HCT116 (cell line): ENCODE measurements around the gene BRD9. TPM values are rescaled to one million over a fixed set of nuclear protein-coding genes. Genes with fewer than 3 reads are reported as not detected.

Experiments
- ATAC-seq: fragments of 200-7000 bp; cut with Tn5 transposase; 2 replicates; pipeline ENCODE4 v1.9.1; 2020; ENCODE audit warnings: mild to moderate bottlenecking, moderate library complexity
- BruUV-seq: library from RNA; stranded (reverse); fragments of 400-500 nt; replicated peaks from 2 replicates; lab custom pipeline; 2021; lab: Mats Ljungman, UMichigan
- CTCF ChIA-PET: fragments of 300-600 bp; sonication (Branson Sonifier 250); formaldehyde crosslinking; loops from one replicate; lab custom pipeline; 2021; ENCODE audit warnings: antibody characterized with exemption; lab: Charles Lee
- POLR2A ChIA-PET: fragments of 300-600, 350-600 bp; sonication (Branson Sonifier 250); formaldehyde crosslinking; loops from one replicate; lab custom pipeline; 2021; ENCODE audit warnings: antibody characterized with exemption; lab: Charles Lee
- RAD21 ChIA-PET, 2 experiments: fragments of 300-600 bp; sonication (Branson Sonifier 250); formaldehyde crosslinking; loops; one replicate each; lab custom pipeline; 2023; ENCODE audit warnings: low total read pairs in 2 of 2; ENCODE audit not compliant: uncharacterized antibody in 2 of 2, unreplicated experiment in 2 of 2, low non-redundant PET in 1 of 2; lab: Charles Lee
- DNase-seq: peaks from one replicate; pipeline ENCODE4 v3.0.0-alpha.2; 2010; ENCODE audit warnings: low read depth, low spot score
- H2AFZ ChIP-seq: fragments of 200-600 bp; shearing (Covaris generic), sonication (generic); 2 replicates; pipeline ENCODE4 v1.6.1; 2017; ENCODE audit warnings: low read depth, mixed run types, mixed read lengths, antibody characterized with exemption, low read length; ENCODE audit not compliant: poor library complexity, severe bottlenecking
- H3K27ac ChIP-seq: 2 replicates; pipeline ENCODE4 v1.5.1; 2012; ENCODE audit warnings: low read depth, low read length
- H3K27me3 ChIP-seq: fragments of 200-600 bp; sonication (generic); 2 replicates; pipeline ENCODE4 v1.6.1; 2016; ENCODE audit warnings: mixed run types, low read length, mixed read lengths; ENCODE audit not compliant: insufficient read depth
- H3K36me3 ChIP-seq, 2 experiments: fragments of 200-500 bp in 1 of 2; fragments of 200-600 bp in 1 of 2; sonication (Bioruptor generic) in 1 of 2; sonication (generic) in 1 of 2; 2 replicates each; pipeline versions ENCODE4 v1.5.1 to v1.6.1; 2014 to 2016; ENCODE audit warnings: low read length in 2 of 2, inconsistent platforms in 1 of 2, mixed read lengths in 1 of 2, mixed run types in 1 of 2; ENCODE audit not compliant: insufficient read depth in 2 of 2, control insufficient read depth in 1 of 2
- H3K4me1 ChIP-seq, 2 experiments: fragments of 200-600 bp in 1 of 2; sonication (generic) in 1 of 2; 2 replicates each; pipeline versions ENCODE4 v1.5.1 to v1.6.1; 2012 to 2017; ENCODE audit warnings: low read length in 2 of 2, inconsistent platforms in 1 of 2, mild to moderate bottlenecking in 1 of 2, mixed read lengths in 1 of 2, mixed run types in 1 of 2, moderate library complexity in 1 of 2; ENCODE audit not compliant: insufficient read depth in 2 of 2, control insufficient read depth in 1 of 2
- H3K4me2 ChIP-seq: fragments of 200-600 bp; sonication (generic); 2 replicates; pipeline ENCODE4 v1.6.1; 2017; ENCODE audit warnings: mixed run types, low read length, mixed read lengths
- H3K4me3 ChIP-seq, 2 experiments: fragments of 200-600 bp in 1 of 2; sonication (generic) in 1 of 2; replicated peaks in 1 of 2; 2 replicates each; pipeline ENCODE4 v1.5.1; 2011 to 2016; ENCODE audit warnings: low read length in 2 of 2, control low read depth in 1 of 2, low read depth in 1 of 2, mild to moderate bottlenecking in 1 of 2, mixed read lengths in 1 of 2, mixed run types in 1 of 2
- H3K79me2 ChIP-seq: fragments of 200-600 bp; sonication (generic); 2 replicates; pipeline ENCODE4 v1.6.1; 2017; ENCODE audit warnings: mild to moderate bottlenecking, mixed run types, low read length, moderate library complexity, mixed read lengths; ENCODE audit not compliant: insufficient read depth
- H3K9ac ChIP-seq: fragments of 200-600 bp; sonication (generic); 2 replicates; pipeline ENCODE4 v1.6.1; 2016; ENCODE audit warnings: low read length, mixed read lengths
- H3K9me2 ChIP-seq: fragments of 200-600 bp; sonication (generic), shearing (Covaris generic); 2 replicates; pipeline ENCODE4 v1.6.1; 2017; ENCODE audit warnings: mixed run types, mild to moderate bottlenecking, moderate library complexity; ENCODE audit not compliant: insufficient read depth
- H3K9me3 ChIP-seq, 2 experiments: fragments of 200-500 bp in 1 of 2; fragments of 200-600 bp in 1 of 2; sonication (Bioruptor generic) in 1 of 2; sonication (generic) in 1 of 2; 2 replicates each; pipeline ENCODE4 v1.6.1; 2014 to 2017; ENCODE audit warnings: low read length in 2 of 2, mixed read lengths in 2 of 2, inconsistent platforms in 1 of 2, low read depth in 1 of 2, mild to moderate bottlenecking in 1 of 2, mixed run types in 1 of 2, moderate library complexity in 1 of 2; ENCODE audit not compliant: control insufficient read depth in 1 of 2, insufficient read depth in 1 of 2
- H4K20me1 ChIP-seq: fragments of 200-600 bp; sonication (generic), shearing (Covaris generic); 2 replicates; pipeline ENCODE4 v1.6.1; 2017; ENCODE audit warnings: mixed run types, mild to moderate bottlenecking, moderate library complexity; ENCODE audit not compliant: insufficient read depth
- FOSL1 ChIP-seq: IDR thresholded peaks from 2 replicates; pipeline ENCODE4 v1.6.1; 2012; ENCODE audit warnings: low read depth
- SP1 ChIP-seq: IDR thresholded peaks from 2 replicates; pipeline ENCODE4 v1.6.1; 2012; ENCODE audit warnings: low read depth
- TCF7L2 ChIP-seq: IDR thresholded peaks from 2 replicates; pipeline ENCODE4 v1.7.0; 2011; ENCODE audit warnings: borderline replicate concordance, inconsistent platforms; ENCODE audit not compliant: insufficient read depth, insufficient read length; ENCODE audit errors: extremely low read depth
- YY1 ChIP-seq: IDR thresholded peaks from 2 replicates; pipeline ENCODE4 v1.6.1; 2011; ENCODE audit warnings: low read length, low read depth, moderate library complexity, mild to moderate bottlenecking; ENCODE audit not compliant: insufficient replicate concordance; ENCODE audit errors: extremely low read depth
- intact Hi-C: fragments of 100-400 bp; cut with micrococcal nuclease; formaldehyde crosslinking; loops from 2 replicates; pipeline ENCODE4 v1.10.0; 2022
- total RNA-seq: library from RNA; stranded (reverse); gene quantifications from one replicate; pipeline ENCODE4 v1.2.1, GENCODE V29; 2021; ENCODE audit not compliant: unreplicated experiment
- TF ChIP-seq, protein P1 (sequence below): IDR thresholded peaks from 2 replicates; pipeline ENCODE4 v1.6.1; 2012; ENCODE audit warnings: low read depth
- TF ChIP-seq, protein P2 (sequence below), 3 experiments: fragments of 200-600 bp in 1 of 3; sonication (generic) in 1 of 3; IDR thresholded peaks in 2 of 3; conservative IDR thresholded peaks in 1 of 3; 2 replicates each; pipeline ENCODE4 v1.5.1; 2012 to 2017; ENCODE audit warnings: low read depth in 2 of 3, low read length in 2 of 3, antibody characterized with exemption in 1 of 3, borderline replicate concordance in 1 of 3, control low read depth in 1 of 3, mild to moderate bottlenecking in 1 of 3, mixed read lengths in 1 of 3, mixed run types in 1 of 3, moderate library complexity in 1 of 3; ENCODE audit not compliant: insufficient read depth in 1 of 3

BRD9 gene
- total RNA-seq, 1 experiment from 2014 or later = 54.6 TPM

DNA sequence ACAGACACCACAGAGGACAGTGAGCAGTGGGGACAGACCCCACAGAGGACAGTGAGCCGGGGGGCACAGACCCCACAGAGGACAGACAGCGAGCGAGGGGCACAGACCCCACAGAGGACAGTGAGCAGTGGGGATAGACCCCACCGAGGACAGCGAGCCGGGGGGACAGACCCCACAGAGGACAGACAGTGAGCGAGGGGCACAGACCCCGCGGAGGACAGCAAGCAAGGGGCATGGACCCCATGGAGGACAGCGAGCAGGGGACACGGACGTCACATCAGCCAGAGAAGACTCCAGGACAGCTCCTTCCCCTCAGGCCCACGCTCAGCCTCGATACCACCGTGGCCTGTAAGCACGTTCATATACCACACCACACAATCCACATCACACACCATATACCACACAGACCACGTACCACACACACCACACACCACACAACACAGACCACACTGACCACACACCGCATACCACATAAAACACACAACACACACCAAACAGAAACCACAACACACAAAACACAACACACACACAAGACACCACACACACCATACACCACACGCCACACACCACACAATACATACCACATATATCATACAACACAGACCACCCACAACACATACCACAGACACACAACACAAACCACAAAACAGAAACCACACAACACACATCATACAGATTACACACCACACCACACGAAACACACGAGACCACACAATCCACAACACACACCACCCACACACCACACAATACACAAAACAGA lies 36.6 kb downstream of the BRD9 start:
- no peaks in the 10 kb centered on the region for H4K20me1 ChIP-seq
- H3K27ac ChIP-seq = no peak overlapping the region
- H3K9me3 ChIP-seq = no peaks in the 10 kb centered on the region
- TF ChIP-seq TCF7L2 (no peak), YY1 (no peak), FOSL1 (no peak), SP1 (no peak)
- TF ChIP-seq, protein P1, sequence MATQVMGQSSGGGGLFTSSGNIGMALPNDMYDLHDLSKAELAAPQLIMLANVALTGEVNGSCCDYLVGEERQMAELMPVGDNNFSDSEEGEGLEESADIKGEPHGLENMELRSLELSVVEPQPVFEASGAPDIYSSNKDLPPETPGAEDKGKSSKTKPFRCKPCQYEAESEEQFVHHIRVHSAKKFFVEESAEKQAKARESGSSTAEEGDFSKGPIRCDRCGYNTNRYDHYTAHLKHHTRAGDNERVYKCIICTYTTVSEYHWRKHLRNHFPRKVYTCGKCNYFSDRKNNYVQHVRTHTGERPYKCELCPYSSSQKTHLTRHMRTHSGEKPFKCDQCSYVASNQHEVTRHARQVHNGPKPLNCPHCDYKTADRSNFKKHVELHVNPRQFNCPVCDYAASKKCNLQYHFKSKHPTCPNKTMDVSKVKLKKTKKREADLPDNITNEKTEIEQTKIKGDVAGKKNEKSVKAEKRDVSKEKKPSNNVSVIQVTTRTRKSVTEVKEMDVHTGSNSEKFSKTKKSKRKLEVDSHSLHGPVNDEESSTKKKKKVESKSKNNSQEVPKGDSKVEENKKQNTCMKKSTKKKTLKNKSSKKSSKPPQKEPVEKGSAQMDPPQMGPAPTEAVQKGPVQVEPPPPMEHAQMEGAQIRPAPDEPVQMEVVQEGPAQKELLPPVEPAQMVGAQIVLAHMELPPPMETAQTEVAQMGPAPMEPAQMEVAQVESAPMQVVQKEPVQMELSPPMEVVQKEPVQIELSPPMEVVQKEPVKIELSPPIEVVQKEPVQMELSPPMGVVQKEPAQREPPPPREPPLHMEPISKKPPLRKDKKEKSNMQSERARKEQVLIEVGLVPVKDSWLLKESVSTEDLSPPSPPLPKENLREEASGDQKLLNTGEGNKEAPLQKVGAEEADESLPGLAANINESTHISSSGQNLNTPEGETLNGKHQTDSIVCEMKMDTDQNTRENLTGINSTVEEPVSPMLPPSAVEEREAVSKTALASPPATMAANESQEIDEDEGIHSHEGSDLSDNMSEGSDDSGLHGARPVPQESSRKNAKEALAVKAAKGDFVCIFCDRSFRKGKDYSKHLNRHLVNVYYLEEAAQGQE = no peak
- TF ChIP-seq, protein P2, sequence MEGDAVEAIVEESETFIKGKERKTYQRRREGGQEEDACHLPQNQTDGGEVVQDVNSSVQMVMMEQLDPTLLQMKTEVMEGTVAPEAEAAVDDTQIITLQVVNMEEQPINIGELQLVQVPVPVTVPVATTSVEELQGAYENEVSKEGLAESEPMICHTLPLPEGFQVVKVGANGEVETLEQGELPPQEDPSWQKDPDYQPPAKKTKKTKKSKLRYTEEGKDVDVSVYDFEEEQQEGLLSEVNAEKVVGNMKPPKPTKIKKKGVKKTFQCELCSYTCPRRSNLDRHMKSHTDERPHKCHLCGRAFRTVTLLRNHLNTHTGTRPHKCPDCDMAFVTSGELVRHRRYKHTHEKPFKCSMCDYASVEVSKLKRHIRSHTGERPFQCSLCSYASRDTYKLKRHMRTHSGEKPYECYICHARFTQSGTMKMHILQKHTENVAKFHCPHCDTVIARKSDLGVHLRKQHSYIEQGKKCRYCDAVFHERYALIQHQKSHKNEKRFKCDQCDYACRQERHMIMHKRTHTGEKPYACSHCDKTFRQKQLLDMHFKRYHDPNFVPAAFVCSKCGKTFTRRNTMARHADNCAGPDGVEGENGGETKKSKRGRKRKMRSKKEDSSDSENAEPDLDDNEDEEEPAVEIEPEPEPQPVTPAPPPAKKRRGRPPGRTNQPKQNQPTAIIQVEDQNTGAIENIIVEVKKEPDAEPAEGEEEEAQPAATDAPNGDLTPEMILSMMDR (IDR thresholded peaks at IDR 0.05 in 2 of 3, conservative IDR thresholded peaks at IDR 0.05 in 1 of 3; ENCODE audit: borderline replicate concordance in 1 of 3, insufficient read depth in 1 of 3, low read depth in 2 of 3, low read length in 2 of 3) = no peak
- H3K4me2 ChIP-seq = no peak overlapping the region
- ATAC-seq = 0 out of 2 replicates have a peak, but pooled peaks have one; percentile 23
- no peak overlapping the region for H2AFZ ChIP-seq
- H3K27me3 ChIP-seq = no peaks in the 10 kb centered on the region
- no peak overlapping the region for H3K4me3 ChIP-seq
- no peaks in the 10 kb centered on the region for H3K4me1 ChIP-seq
- no TSS peak for BruUV-seq
- ChIA-PET CTCF (no interaction called here), POLR2A (no interaction called here), RAD21 (no interaction called here)
- no peak for DNase-seq
- no peaks in the 10 kb centered on the region for H3K79me2 ChIP-seq
- intact Hi-C loops = no loop called here
- H3K36me3 ChIP-seq = no peaks in the 10 kb centered on the region
- no peak overlapping the region for H3K9ac ChIP-seq
- no peaks in the 10 kb centered on the region for H3K9me2 ChIP-seq
